ENCODE measurements around the gene S100A7A. TPM values are rescaled to one million over a fixed set of nuclear protein-coding genes. Genes with fewer than 3 reads are reported as not detected.

S100A7A gene
- total and polyA plus RNA-seq, 10 of the 15 experiments (the other 5 are each of a cell fraction or from before 2014, with no cell fraction given) = not detected

DNA sequence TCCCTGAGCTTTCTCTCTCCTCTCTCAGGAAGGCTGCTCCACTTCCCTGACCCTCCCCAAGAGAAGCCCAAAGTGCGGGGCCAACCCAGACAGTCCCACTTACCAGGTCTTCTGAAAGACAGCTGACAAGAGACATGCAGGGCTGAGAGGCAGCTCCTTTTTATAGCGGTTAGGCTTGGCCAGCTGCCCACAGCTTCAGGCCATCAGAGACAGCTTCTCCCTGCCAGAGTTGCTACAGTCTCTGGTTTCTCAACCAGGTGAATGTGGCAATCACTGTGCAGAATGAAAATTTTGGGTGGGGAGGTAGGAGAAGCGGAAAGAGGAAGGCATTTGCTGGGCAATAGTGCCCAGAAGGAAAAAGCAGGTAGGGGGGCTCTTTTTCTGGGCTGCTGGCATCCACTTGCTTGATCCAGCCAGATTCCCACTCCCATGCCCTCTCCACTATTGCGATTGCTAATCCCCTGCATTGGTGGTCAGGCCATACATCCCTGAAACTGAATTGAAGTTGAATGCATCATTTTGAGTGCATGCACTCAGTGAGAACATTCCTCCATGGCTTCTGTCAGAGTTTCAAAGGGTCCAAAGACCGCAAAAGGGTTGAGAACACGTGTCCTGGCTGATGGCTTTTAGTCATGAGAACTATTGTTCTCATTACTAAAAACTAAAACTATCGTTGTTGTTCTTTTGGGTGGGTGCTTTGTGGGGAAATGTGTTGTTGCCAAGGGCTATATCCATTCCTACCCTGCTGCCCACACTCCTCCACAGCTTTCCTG lies 25.2 kb upstream of the S100A7A start, which contains the start of gene S100A8:
S100A8 (minus strand) TSS at position 136 of the 773 bp plus-strand sequence. CDS start 538 bp downstream, outside the sequence.
- no peak within 1 kb of the TSS for H3K27ac ChIP-seq (ENCODE audit: control insufficient read depth, insufficient read depth)
- DNase-seq (ENCODE audit: low read depth, low spot score) = no peak
- POLR2A ChIA-PET = no interaction called here
- intact Hi-C loops (cut with micrococcal nuclease; ENCODE audit: unreplicated experiment) = no loop called here
- no TSS peak for BruUV-seq (replicated peaks)
- H3K9me3 ChIP-seq (replicated peaks; ENCODE audit: control insufficient read depth, insufficient read depth, low read length) = no peaks in the 10 kb centered on the region
- CTCF ChIA-PET = interaction anchor here (0.5 to 0.6 kb wide), 2 partner anchors 104 to 1395 kb away, joined by 3 read pairs; no protein-coding TSS in a partner anchor
- RAD21 ChIA-PET (ENCODE audit: unreplicated experiment) = no interaction called here
- WGBS (ENCODE audit: insufficient coverage, insufficient replicate concordance, low lambda C conversion rate, missing lambda C conversion rate) = 6% methylated on average over 7 of the region's 7 CpGs
- no peak within 1 kb of the TSS for H3K9ac ChIP-seq (ENCODE audit: control insufficient read depth, insufficient read depth, low read length)
- no peaks in the 10 kb centered on the region for H3K36me3 ChIP-seq (ENCODE audit: control insufficient read depth in 2 of 2, insufficient read depth in 2 of 2, low read length in 1 of 2)
- H3K79me2 ChIP-seq (ENCODE audit: control insufficient read depth, insufficient read depth, low read length) = no peaks in the 10 kb centered on the region
- no peak within 1 kb of the TSS for H3K4me2 ChIP-seq (ENCODE audit: control insufficient read depth, insufficient read depth)
- ATAC-seq = no peak
- H4K20me1 ChIP-seq (ENCODE audit: control insufficient read depth, insufficient read depth) = no peaks in the 10 kb centered on the region
- SMC1A ChIA-PET (ENCODE audit: uncharacterized antibody, unreplicated experiment) = no interaction called here
- TF ChIP-seq, protein P1, sequence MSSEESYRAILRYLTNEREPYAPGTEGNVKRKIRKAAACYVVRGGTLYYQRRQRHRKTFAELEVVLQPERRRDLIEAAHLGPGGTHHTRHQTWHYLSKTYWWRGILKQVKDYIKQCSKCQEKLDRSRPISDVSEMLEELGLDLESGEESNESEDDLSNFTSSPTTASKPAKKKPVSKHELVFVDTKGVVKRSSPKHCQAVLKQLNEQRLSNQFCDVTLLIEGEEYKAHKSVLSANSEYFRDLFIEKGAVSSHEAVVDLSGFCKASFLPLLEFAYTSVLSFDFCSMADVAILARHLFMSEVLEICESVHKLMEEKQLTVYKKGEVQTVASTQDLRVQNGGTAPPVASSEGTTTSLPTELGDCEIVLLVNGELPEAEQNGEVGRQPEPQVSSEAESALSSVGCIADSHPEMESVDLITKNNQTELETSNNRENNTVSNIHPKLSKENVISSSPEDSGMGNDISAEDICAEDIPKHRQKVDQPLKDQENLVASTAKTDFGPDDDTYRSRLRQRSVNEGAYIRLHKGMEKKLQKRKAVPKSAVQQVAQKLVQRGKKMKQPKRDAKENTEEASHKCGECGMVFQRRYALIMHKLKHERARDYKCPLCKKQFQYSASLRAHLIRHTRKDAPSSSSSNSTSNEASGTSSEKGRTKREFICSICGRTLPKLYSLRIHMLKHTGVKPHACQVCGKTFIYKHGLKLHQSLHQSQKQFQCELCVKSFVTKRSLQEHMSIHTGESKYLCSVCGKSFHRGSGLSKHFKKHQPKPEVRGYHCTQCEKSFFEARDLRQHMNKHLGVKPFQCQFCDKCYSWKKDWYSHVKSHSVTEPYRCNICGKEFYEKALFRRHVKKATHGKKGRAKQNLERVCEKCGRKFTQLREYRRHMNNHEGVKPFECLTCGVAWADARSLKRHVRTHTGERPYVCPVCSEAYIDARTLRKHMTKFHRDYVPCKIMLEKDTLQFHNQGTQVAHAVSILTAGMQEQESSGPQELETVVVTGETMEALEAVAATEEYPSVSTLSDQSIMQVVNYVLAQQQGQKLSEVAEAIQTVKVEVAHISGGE (CRISPR knock-in tag; IDR thresholded peaks at IDR 0.05) = no peak
- TF ChIP-seq KLF5 (IDR thresholded peaks at IDR 0.05; ENCODE audit: partially characterized antibody) (no peak), EED (IDR thresholded peaks at IDR 0.05; ENCODE audit: low read depth) (no peak), STAT3 (IDR thresholded peaks at IDR 0.05; ENCODE audit: low read depth, low read length) (no peak), CEBPB (IDR thresholded peaks at IDR 0.05; ENCODE audit: borderline replicate concordance in 1 of 2, low read depth in 2 of 2, low read length in 2 of 2) (no peak), POU2F2 (IDR thresholded peaks at IDR 0.05; ENCODE audit: borderline replicate concordance, low read depth, low read length) (no peak), PML (IDR thresholded peaks at IDR 0.05; ENCODE audit: low read length) (no peak), NR2F1 (conservative IDR thresholded peaks at IDR 0.05) (no peak), WRNIP1 (IDR thresholded peaks at IDR 0.05; ENCODE audit: borderline replicate concordance, low read depth, low read length) (no peak), YBX1 (IDR thresholded peaks at IDR 0.05) (no peak)
- TF ChIP-seq, protein P2, sequence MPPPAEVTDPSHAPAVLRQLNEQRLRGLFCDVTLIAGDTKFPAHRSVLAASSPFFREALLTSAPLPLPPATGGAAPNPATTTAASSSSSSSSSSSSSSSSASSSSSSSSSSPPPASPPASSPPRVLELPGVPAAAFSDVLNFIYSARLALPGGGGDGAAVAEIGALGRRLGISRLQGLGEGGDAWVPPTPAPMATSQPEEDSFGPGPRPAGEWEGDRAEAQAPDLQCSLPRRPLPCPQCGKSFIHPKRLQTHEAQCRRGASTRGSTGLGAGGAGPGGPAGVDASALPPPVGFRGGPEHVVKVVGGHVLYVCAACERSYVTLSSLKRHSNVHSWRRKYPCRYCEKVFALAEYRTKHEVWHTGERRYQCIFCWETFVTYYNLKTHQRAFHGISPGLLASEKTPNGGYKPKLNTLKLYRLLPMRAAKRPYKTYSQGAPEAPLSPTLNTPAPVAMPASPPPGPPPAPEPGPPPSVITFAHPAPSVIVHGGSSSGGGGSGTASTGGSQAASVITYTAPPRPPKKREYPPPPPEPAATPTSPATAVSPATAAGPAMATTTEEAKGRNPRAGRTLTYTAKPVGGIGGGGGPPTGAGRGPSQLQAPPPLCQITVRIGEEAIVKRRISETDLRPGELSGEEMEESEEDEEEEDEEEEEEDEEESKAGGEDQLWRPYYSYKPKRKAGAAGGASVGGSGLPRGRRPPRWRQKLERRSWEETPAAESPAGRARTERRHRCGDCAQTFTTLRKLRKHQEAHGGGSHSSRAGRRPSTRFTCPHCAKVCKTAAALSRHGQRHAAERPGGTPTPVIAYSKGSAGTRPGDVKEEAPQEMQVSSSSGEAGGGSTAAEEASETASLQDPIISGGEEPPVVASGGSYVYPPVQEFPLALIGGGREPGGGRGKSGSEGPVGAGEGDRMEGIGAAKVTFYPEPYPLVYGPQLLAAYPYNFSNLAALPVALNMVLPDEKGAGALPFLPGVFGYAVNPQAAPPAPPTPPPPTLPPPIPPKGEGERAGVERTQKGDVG (CRISPR knock-in tag; IDR thresholded peaks at IDR 0.05) = no peak
- H3K4me1 ChIP-seq (ENCODE audit: control insufficient read depth, insufficient read depth, low read length) = no peaks in the 10 kb centered on the region
- no peak for FAIRE-seq
- peaks cover 1 to 2% of the 10 kb centered on the region in 2 experiments; a peak in 1 of 4 replicates for H3K27me3 ChIP-seq (replicated peaks in 1 of 2; ENCODE audit: control insufficient read depth in 2 of 2, insufficient read depth in 2 of 2, low read length in 1 of 2)
- no peak within 1 kb of the TSS for H3K4me3 ChIP-seq
- in situ Hi-C loops (cut with MboI) = no loop called here
- H2AFZ ChIP-seq (ENCODE audit: control insufficient read depth, low read depth, low read length) = no peak within 1 kb of the TSS

Measured in GM12878 (cell line).